ENCODE measurements around the gene CELF4. TPM values are rescaled to one million over a fixed set of nuclear protein-coding genes. Genes with fewer than 3 reads are reported as not detected.
"Not testable (repeated sequence)": the region's sequence is repeated elsewhere in the genome, so short reads cannot be mapped to it uniquely, and the experiment has no call there.

Gene CELF4
- total RNA-seq, 4 donors from 2014 or later = not detected

- no peak overlapping the region for H3K27ac ChIP-seq
- no peak for DNase-seq (ENCODE audit: low spot score in 2 of 2)
- H3K36me3 ChIP-seq = no peaks in the 10 kb centered on the region
- H3K4me3 ChIP-seq = no peak overlapping the region
- H3K9me3 ChIP-seq = no peaks in the 10 kb centered on the region
- TF ChIP-seq EP300 (IDR thresholded peaks at IDR 0.05) (no peak), POLR2A (IDR thresholded peaks at IDR 0.05) (no peak), CTCF (IDR thresholded peaks at IDR 0.05) (no peak)
- H3K4me1 ChIP-seq = no peaks in the 10 kb centered on the region
- no peaks in the 10 kb centered on the region for H3K27me3 ChIP-seq
- 51 to 56% methylated on average over 9 to 10 of the region's 10 CpGs for WGBS, 2 donors
Observed at GRCh38 chr18:37368110-37368954, 197.3 kb downstream of the CELF4 start.

- Histone ChIP-seq H3K9me3 (no peaks in the 10 kb centered on the region), H3K4me3 (no peak overlapping the region), H3K27ac (peak overlapping the region in 1 of 4 donors; percentile 23), H3K4me1 (peaks cover 0 to 9% (median 0%) of the 10 kb centered on the region in 4 donors), H3K27me3 (no peaks in the 10 kb centered on the region), H3K36me3 (no peaks in the 10 kb centered on the region)
- DNase-seq (ENCODE audit: low spot score in 2 of 2) = peak in 1 of 2 donors; percentile 16
- TF ChIP-seq POLR2A (IDR thresholded peaks at IDR 0.05) (no peak), CTCF (IDR thresholded peaks at IDR 0.05) (no peak), EP300 (IDR thresholded peaks at IDR 0.05) (no peak)
- 59 to 81% methylated on average over 2 of the region's 2 CpGs for WGBS, 2 donors
Observed at GRCh38 chr18:37364237-37364636, 201.4 kb downstream of the CELF4 start.

- no peak for DNase-seq (ENCODE audit: low spot score in 2 of 2)
- Histone ChIP-seq H3K4me1 (peaks cover 0 to 9% (median 0%) of the 10 kb centered on the region in 4 donors), H3K27ac (no peak overlapping the region), H3K4me3 (no peak overlapping the region), H3K9me3 (no peaks in the 10 kb centered on the region), H3K27me3 (no peaks in the 10 kb centered on the region), H3K36me3 (no peaks in the 10 kb centered on the region)
- TF ChIP-seq CTCF (IDR thresholded peaks at IDR 0.05) (no peak), POLR2A (IDR thresholded peaks at IDR 0.05) (no peak), EP300 (IDR thresholded peaks at IDR 0.05) (no peak)
- WGBS, 2 donors = 32 to 35% methylated on average over 15 to 21 of the region's 21 CpGs
Observed at GRCh38 chr18:37362158-37362890, 203.3 kb downstream of the CELF4 start.

- 37 to 56% methylated on average over 16 to 18 of the region's 19 CpGs for WGBS, 2 donors
- Histone ChIP-seq H3K9me3 (no peaks in the 10 kb centered on the region), H3K4me1 (peaks cover 0 to 9% (median 0%) of the 10 kb centered on the region in 4 donors), H3K36me3 (no peaks in the 10 kb centered on the region), H3K27me3 (no peaks in the 10 kb centered on the region), H3K27ac (no peak overlapping the region), H3K4me3 (no peak overlapping the region)
- TF ChIP-seq CTCF (IDR thresholded peaks at IDR 0.05) (no peak), EP300 (IDR thresholded peaks at IDR 0.05) (no peak), POLR2A (IDR thresholded peaks at IDR 0.05) (no peak)
- no peak for DNase-seq (ENCODE audit: low spot score in 2 of 2)
Observed at GRCh38 chr18:37361335-37362157, 204.1 kb downstream of the CELF4 start.

- not testable (repeated sequence) for H3K27ac ChIP-seq; H3K9me3 ChIP-seq; H3K27me3 ChIP-seq; H3K4me3 ChIP-seq; H3K36me3 ChIP-seq; H3K4me1 ChIP-seq; DNase-seq (ENCODE audit: low spot score in 2 of 2)
- WGBS, 2 donors = 63 to 65% methylated on average over 9 of the region's 9 CpGs
Observed at GRCh38 chr18:37358061-37358460, 207.5 kb downstream of the CELF4 start.
